Keratinocyte (primary cell): ENCODE measurements around the gene HSPA12B. TPM values are rescaled to one million over a fixed set of nuclear protein-coding genes. Genes with fewer than 3 reads are reported as not detected.

ENCODE experiments used
- DNase-seq: peaks from one replicate; pipeline ENCODE4 v3.0.0-alpha.2; 2011; ENCODE audit warnings: low read depth, missing footprints, low spot score
- FAIRE-seq: peaks from 2 replicates; lab custom pipeline; 2011; peaks lifted over from hg19 to GRCh38; lab: Jason Lieb, UNC
- H2AFZ ChIP-seq: 2 replicates; pipeline ENCODE4 v1.6.0; 2012; ENCODE audit warnings: low read length, control low read depth, inconsistent platforms; ENCODE audit not compliant: control insufficient read depth
- H3K27ac ChIP-seq: 2 replicates; pipeline ENCODE4 v1.5.1; 2011; ENCODE audit warnings: low read length; ENCODE audit not compliant: control insufficient read depth, insufficient read depth
- H3K27me3 ChIP-seq: 3 replicates; pipeline ENCODE4 v1.6.0; 2011; ENCODE audit warnings: low read length; ENCODE audit not compliant: control insufficient read depth, insufficient read depth; ENCODE audit errors: extremely low read depth
- H3K36me3 ChIP-seq, 2 experiments: 2 replicates in 1 of 2; 3 replicates in 1 of 2; pipeline ENCODE4 v1.5.1; 2011; ENCODE audit warnings: low read length in 2 of 2, mild to moderate bottlenecking in 1 of 2; ENCODE audit not compliant: control insufficient read depth in 2 of 2, insufficient read depth in 2 of 2; ENCODE audit errors: extremely low read depth in 1 of 2
- H3K4me1 ChIP-seq: 3 replicates; pipeline ENCODE4 v1.5.1; 2011; ENCODE audit warnings: low read length; ENCODE audit not compliant: control insufficient read depth, insufficient read depth; ENCODE audit errors: extremely low read depth
- H3K4me2 ChIP-seq: 3 replicates; pipeline ENCODE4 v1.6.0; 2011; ENCODE audit warnings: low read depth, low read length; ENCODE audit not compliant: control insufficient read depth, insufficient read depth; ENCODE audit errors: extremely low read depth
- H3K4me3 ChIP-seq, 3 experiments: fragments of 200-600 bp in 1 of 3; sonication (generic) in 1 of 3; 2 replicates in 2 of 3; 3 replicates in 1 of 3; pipeline ENCODE4 v1.5.1; 2011 to 2016; ENCODE audit warnings: low read length in 3 of 3, mild to moderate bottlenecking in 3 of 3, control low read depth in 2 of 3, inconsistent platforms in 1 of 3, low read depth in 1 of 3, mixed read lengths in 1 of 3, mixed run types in 1 of 3, moderate library complexity in 1 of 3; ENCODE audit not compliant: control insufficient read depth in 2 of 3, insufficient read depth in 2 of 3; ENCODE audit errors: extremely low read depth in 1 of 3
- H3K79me2 ChIP-seq: 2 replicates; pipeline ENCODE4 v1.6.0; 2012; ENCODE audit warnings: low read length; ENCODE audit not compliant: control insufficient read depth, insufficient read depth
- H3K9ac ChIP-seq: 3 replicates; pipeline ENCODE4 v1.6.0; 2011; ENCODE audit warnings: low read length; ENCODE audit not compliant: control insufficient read depth, insufficient read depth; ENCODE audit errors: extremely low read depth
- H3K9me1 ChIP-seq: 3 replicates; pipeline ENCODE4 v1.6.0; 2011; ENCODE audit warnings: low read length; ENCODE audit not compliant: control insufficient read depth, insufficient read depth; ENCODE audit errors: extremely low read depth
- H3K9me3 ChIP-seq: 2 replicates; pipeline ENCODE4 v1.5.1; 2012; ENCODE audit warnings: low read depth, low read length; ENCODE audit not compliant: control insufficient read depth
- H4K20me1 ChIP-seq: 3 replicates; pipeline ENCODE4 v1.6.0; 2011; ENCODE audit warnings: low read length; ENCODE audit not compliant: control insufficient read depth, insufficient read depth; ENCODE audit errors: extremely low read depth
- EZH2 ChIP-seq: IDR thresholded peaks from one replicate; pipeline ENCODE4 v1.6.1; 2012; ENCODE audit warnings: inconsistent platforms, mild to moderate bottlenecking, low read length, moderate library complexity
- dilution Hi-C: fragments of 300-500 bp; cut with MboI; formaldehyde crosslinking; loops from one replicate; pipeline ENCODE4 v1.7.0; 2020; ENCODE audit warnings: low sequenced_read_pairs; ENCODE audit not compliant: extremely low pct_ligation_motif_present
- polyA plus RNA-seq, 5 experiments: library from polyadenylated mRNA; depleted of rRNA in 3 of 5; stranded (reverse) in 3 of 5; stranded (forward) in 1 of 5; unstranded in 1 of 5; fragments of >200 nt; gene quantifications; 1 replicate in 1 of 5; 2 replicates in 3 of 5; 3 replicates in 1 of 5; pipeline versions ENCODE4 v1.2.1 to v1.2.3, GENCODE V29; 2011 to 2012; ENCODE audit warnings: missing spikeins in 2 of 5, low read depth in 1 of 5, low replicate concordance in 1 of 5
- TF ChIP-seq, protein P1 (sequence below), 3 experiments: IDR thresholded peaks in 1 of 3; conservative IDR thresholded peaks in 1 of 3; optimal IDR thresholded peaks in 1 of 3; 2 replicates in 2 of 3; 3 replicates in 1 of 3; pipeline versions ENCODE3 to v1.5.1; 2011; ENCODE audit warnings: low read length in 3 of 3, mild to moderate bottlenecking in 3 of 3, moderate library complexity in 2 of 3, control low read depth in 1 of 3, inconsistent platforms in 1 of 3; ENCODE audit not compliant: insufficient read depth in 2 of 3; ENCODE audit errors: extremely low read depth in 1 of 3

HSPA12B gene
- polyA plus RNA-seq, 1 donor (not counting 4 experiments of a cell fraction or from before 2014, with no cell fraction given): not detected

DNA sequence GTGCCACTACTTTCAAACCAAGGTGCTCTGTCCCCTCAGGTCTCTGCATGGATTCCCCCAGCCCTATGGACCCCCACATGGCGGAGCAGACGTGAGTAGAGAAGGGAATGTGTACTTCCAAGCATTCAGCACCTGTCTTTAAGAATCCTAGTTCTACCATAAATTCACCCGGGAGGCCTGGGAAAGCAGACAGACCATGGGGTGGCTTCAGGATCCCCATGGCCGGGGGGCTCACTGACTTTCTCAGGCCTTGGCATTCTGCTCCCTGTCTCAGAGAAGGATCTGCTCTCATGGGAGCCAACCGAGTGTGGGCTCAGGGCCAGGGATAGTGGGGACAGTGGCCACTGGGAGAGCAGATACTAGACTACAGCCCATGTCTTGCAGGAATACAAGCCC is 65.9 kb downstream of the HSPA12B start:
- Histone ChIP-seq H3K79me2 (peaks cover 32% of the 10 kb centered on the region), H3K36me3 (peaks cover 30 to 52% of the 10 kb centered on the region in 2 experiments)
- no peak for DNase-seq

GRCh38 chr20:3798908-3799248 is 66.4 kb downstream of the HSPA12B start:
- H3K27ac ChIP-seq: no peak overlapping the region
- TF ChIP-seq, protein P1, sequence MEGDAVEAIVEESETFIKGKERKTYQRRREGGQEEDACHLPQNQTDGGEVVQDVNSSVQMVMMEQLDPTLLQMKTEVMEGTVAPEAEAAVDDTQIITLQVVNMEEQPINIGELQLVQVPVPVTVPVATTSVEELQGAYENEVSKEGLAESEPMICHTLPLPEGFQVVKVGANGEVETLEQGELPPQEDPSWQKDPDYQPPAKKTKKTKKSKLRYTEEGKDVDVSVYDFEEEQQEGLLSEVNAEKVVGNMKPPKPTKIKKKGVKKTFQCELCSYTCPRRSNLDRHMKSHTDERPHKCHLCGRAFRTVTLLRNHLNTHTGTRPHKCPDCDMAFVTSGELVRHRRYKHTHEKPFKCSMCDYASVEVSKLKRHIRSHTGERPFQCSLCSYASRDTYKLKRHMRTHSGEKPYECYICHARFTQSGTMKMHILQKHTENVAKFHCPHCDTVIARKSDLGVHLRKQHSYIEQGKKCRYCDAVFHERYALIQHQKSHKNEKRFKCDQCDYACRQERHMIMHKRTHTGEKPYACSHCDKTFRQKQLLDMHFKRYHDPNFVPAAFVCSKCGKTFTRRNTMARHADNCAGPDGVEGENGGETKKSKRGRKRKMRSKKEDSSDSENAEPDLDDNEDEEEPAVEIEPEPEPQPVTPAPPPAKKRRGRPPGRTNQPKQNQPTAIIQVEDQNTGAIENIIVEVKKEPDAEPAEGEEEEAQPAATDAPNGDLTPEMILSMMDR (optimal IDR thresholded peaks at IDR 0.05 in 1 of 3, IDR thresholded peaks at IDR 0.05 in 1 of 3, conservative IDR thresholded peaks at IDR 0.05 in 1 of 3; ENCODE audit: extremely low read depth in 1 of 3, insufficient read depth in 2 of 3, low read length in 3 of 3): no peak
- no peak for TF ChIP-seq EZH2
- H2AFZ ChIP-seq: no peak overlapping the region
- peaks cover 32% of the 10 kb centered on the region for H3K79me2 ChIP-seq
- H3K4me2 ChIP-seq: peak overlapping the region; percentile 3
- no peaks in the 10 kb centered on the region for H3K9me3 ChIP-seq
- H3K4me1 ChIP-seq: peaks cover 62% of the 10 kb centered on the region
- DNase-seq (no peak), FAIRE-seq (no peak)
- H3K36me3 ChIP-seq: peaks cover 33 to 57% of the 10 kb centered on the region in 2 experiments
- H3K9me1 ChIP-seq: no peaks in the 10 kb centered on the region
- no peaks in the 10 kb centered on the region for H4K20me1 ChIP-seq
- no peaks in the 10 kb centered on the region for H3K27me3 ChIP-seq
- no peak overlapping the region for H3K4me3 ChIP-seq
- H3K9ac ChIP-seq: no peak overlapping the region
- dilution Hi-C loops: no loop called here

More for the DNA sequence above, 65.9 kb downstream of the HSPA12B start:
- H3K27me3 ChIP-seq: no peaks in the 10 kb centered on the region
- no peaks in the 10 kb centered on the region for H4K20me1 ChIP-seq
- no peak overlapping the region for H2AFZ ChIP-seq
- H3K4me2 ChIP-seq: peak overlapping the region; percentile 97
- no peak for TF ChIP-seq EZH2
- TF ChIP-seq, protein P1 (optimal IDR thresholded peaks at IDR 0.05 in 1 of 3, IDR thresholded peaks at IDR 0.05 in 1 of 3, conservative IDR thresholded peaks at IDR 0.05 in 1 of 3; ENCODE audit: extremely low read depth in 1 of 3, insufficient read depth in 2 of 3, low read length in 3 of 3): no peak
- H3K9ac ChIP-seq: peak overlapping the region; percentile 88
- H3K9me1 ChIP-seq: no peaks in the 10 kb centered on the region
- FAIRE-seq: no peak
- H3K27ac ChIP-seq: peak overlapping the region; percentile 84
- H3K4me1 ChIP-seq: peaks cover 56% of the 10 kb centered on the region
- H3K9me3 ChIP-seq: no peaks in the 10 kb centered on the region
- H3K4me3 ChIP-seq: peak overlapping the region in 2 of 3 experiments; percentile 86 to 90
- dilution Hi-C loops: no loop called here
